ENCODE data around the gene COL4A6.

GRCh38 chrX:108473979-108474378 is 35.8 kb upstream of the COL4A6 start:
- TF ChIP-seq POLR2A (IDR thresholded peaks at IDR 0.05; ENCODE audit: low read length) (no peak), GATA1 (IDR thresholded peaks at IDR 0.05; ENCODE audit: low read depth, low read length) (no peak)
